HPDE6-E6E7 (cell line): ENCODE results near the gene DHX38.

Source experiments
- DNase-seq: peaks from one replicate; pipeline ENCODE4 v3.0.0; 2011; ENCODE audit warnings: missing footprints; ENCODE audit errors: extremely low spot score

The DHX38 gene

GRCh38 chr16:72122308-72122707 lies 28.7 kb downstream of the DHX38 start:
- no peak for DNase-seq

- DNase-seq = no peak
Observed at GRCh38 chr16:72122916-72123315, 29.3 kb downstream of the DHX38 start.

- DNase-seq = no peak
Observed at GRCh38 chr16:72123426-72123825, 29.8 kb downstream of the DHX38 start.

- DNase-seq = no peak
Observed at GRCh38 chr16:72124148-72124547, 30.5 kb downstream of the DHX38 start.

- DNase-seq = peak; percentile 76
Observed at GRCh38 chr16:72124761-72125634, 31.4 kb downstream of the DHX38 start.

- no peak for DNase-seq
Observed at GRCh38 chr16:72125635-72126428, 32.2 kb downstream of the DHX38 start.

- DNase-seq = no peak
Observed at GRCh38 chr16:72126429-72126765, 32.8 kb downstream of the DHX38 start.

GRCh38 chr16:72128701-72129100 lies 35.1 kb downstream of the DHX38 start:
- DNase-seq = no peak

- no peak for DNase-seq
Observed at GRCh38 chr16:72129976-72130656, 36.5 kb downstream of the DHX38 start.

GRCh38 chr16:72131036-72131435 lies 37.4 kb downstream of the DHX38 start:
- DNase-seq = no peak

- no peak for DNase-seq
Observed at GRCh38 chr16:72132726-72133125, 39.1 kb downstream of the DHX38 start.

GRCh38 chr16:72134507-72134906 lies 40.9 kb downstream of the DHX38 start:
- no peak for DNase-seq

GRCh38 chr16:72137380-72138063 lies 43.9 kb downstream of the DHX38 start:
- DNase-seq = no peak

- DNase-seq = no peak
Observed at GRCh38 chr16:72138064-72138572, 44.5 kb downstream of the DHX38 start.

GRCh38 chr16:72139908-72140307 lies 46.3 kb downstream of the DHX38 start:
- no peak for DNase-seq

GRCh38 chr16:72142476-72142875 lies 48.8 kb downstream of the DHX38 start:
- no peak for DNase-seq

GRCh38 chr16:72149676-72150464 lies 56.2 kb downstream of the DHX38 start:
- no peak for DNase-seq

- no peak for DNase-seq
Observed at GRCh38 chr16:72159386-72159785, 65.7 kb downstream of the DHX38 start.

GRCh38 chr16:72159801-72160200 lies 66.2 kb downstream of the DHX38 start:
- DNase-seq = no peak

GRCh38 chr16:72162105-72162692 lies 68.6 kb downstream of the DHX38 start:
- DNase-seq = no peak
